GM23338 (cell line): ENCODE results near the gene FNDC11. TPM values are rescaled to one million over a fixed set of nuclear protein-coding genes. Genes with fewer than 3 reads are reported as not detected.

ENCODE experiments used
- ATAC-seq: fragments of 200-7000 bp; cut with Tn5 transposase; 3 replicates; pipeline ENCODE4 v1.9.1; 2020
- DNase-seq: peaks from one replicate; pipeline ENCODE4 v3.0.0-alpha.2; 2015; ENCODE audit warnings: low spot score
- H2AFZ ChIP-seq: fragments of 200-600 bp; sonication (generic); 2 replicates; pipeline ENCODE4 v1.8.0; 2016; ENCODE audit warnings: antibody characterized with exemption, mild to moderate bottlenecking, moderate library complexity
- H3F3A ChIP-seq: fragments of 200-600 bp; sonication (generic); replicated peaks from 2 replicates; pipeline ENCODE4 v1.8.0; 2017; ENCODE audit warnings: antibody characterized with exemption, mixed run types, low read depth
- H3K27ac ChIP-seq: fragments of 200-600 bp; sonication (generic); 2 replicates; pipeline ENCODE4 v1.6.1; 2016; ENCODE audit warnings: low read depth
- H3K27me3 ChIP-seq: fragments of 200-600 bp; sonication (generic); 2 replicates; pipeline ENCODE4 v1.8.0; 2016; ENCODE audit warnings: mild to moderate bottlenecking, mixed run types, moderate library complexity; ENCODE audit not compliant: insufficient read depth
- H3K36me3 ChIP-seq: fragments of 200-600 bp; sonication (generic); 2 replicates; pipeline ENCODE4 v1.8.0; 2016; ENCODE audit warnings: mild to moderate bottlenecking; ENCODE audit not compliant: insufficient read depth
- H3K4me1 ChIP-seq: fragments of 200-600 bp; sonication (generic); 2 replicates; pipeline ENCODE4 v1.8.0; 2016; ENCODE audit warnings: mild to moderate bottlenecking, moderate library complexity; ENCODE audit not compliant: insufficient read depth
- H3K4me2 ChIP-seq: fragments of 200-600 bp; sonication (generic); 2 replicates; pipeline ENCODE4 v1.7.1; 2017; ENCODE audit warnings: mixed run types
- H3K4me3 ChIP-seq: fragments of 200-600 bp; sonication (generic); 2 replicates; pipeline ENCODE4 v1.6.1; 2016; ENCODE audit warnings: mixed run types
- H3K79me2 ChIP-seq: fragments of 200-600 bp; sonication (generic); replicated peaks from 2 replicates; pipeline ENCODE4 v1.8.0; 2017; ENCODE audit warnings: mild to moderate bottlenecking; ENCODE audit not compliant: insufficient read depth
- H3K9me2 ChIP-seq: fragments of 200-600 bp; sonication (generic); 2 replicates; pipeline ENCODE4 v1.8.0; 2017; ENCODE audit not compliant: insufficient read depth
- H4K20me1 ChIP-seq: fragments of 200-600 bp; sonication (generic); replicated peaks from 2 replicates; pipeline ENCODE4 v1.8.0; 2017; ENCODE audit warnings: mild to moderate bottlenecking; ENCODE audit not compliant: insufficient read depth
- H3K27ac Mint-ChIP-seq: 2 replicates; pipeline ENCODE4 v1.8.0; 2020; ENCODE audit warnings: inconsistent platforms, mild to moderate bottlenecking, moderate library complexity, mixed read lengths
- H3K27me3 Mint-ChIP-seq: 3 replicates; pipeline ENCODE4 v1.8.0; 2022; ENCODE audit warnings: low read depth, mild to moderate bottlenecking, moderate library complexity, mixed read lengths, inconsistent platforms; ENCODE audit not compliant: insufficient read depth, poor library complexity
- H3K36me3 Mint-ChIP-seq: 3 replicates; pipeline ENCODE4 v1.8.0; 2021; ENCODE audit warnings: low read depth, mild to moderate bottlenecking, inconsistent platforms, moderate library complexity, mixed read lengths
- H3K4me1 Mint-ChIP-seq: 3 replicates; pipeline ENCODE4 v1.8.0; 2020; ENCODE audit warnings: mild to moderate bottlenecking, inconsistent platforms, mixed read lengths
- H3K4me3 Mint-ChIP-seq: 3 replicates; pipeline ENCODE4 v1.8.0; 2021; ENCODE audit warnings: moderate library complexity, mild to moderate bottlenecking, inconsistent platforms, mixed read lengths
- H3K9me3 Mint-ChIP-seq: 3 replicates; pipeline ENCODE4 v1.8.0; 2020; ENCODE audit warnings: moderate library complexity, mild to moderate bottlenecking, inconsistent platforms, mixed read lengths
- CREB1 ChIP-seq: fragments of 250-450 bp; sonication (Bioruptor Pico); IDR thresholded peaks from 2 replicates; pipeline ENCODE4 v1.5.0; 2020; ENCODE audit warnings: low read depth, mild to moderate bottlenecking, moderate library complexity
- ETS1 ChIP-seq: IDR thresholded peaks from 2 replicates; pipeline ENCODE4 v1.6.1; 2016; ENCODE audit warnings: antibody characterized with exemption
- EZH2 ChIP-seq: fragments of 200-600 bp; sonication (generic); IDR thresholded peaks from one replicate; pipeline ENCODE4 v1.8.0; 2017; ENCODE audit warnings: antibody characterized with exemption, mild to moderate bottlenecking, low read depth; ENCODE audit not compliant: unreplicated experiment
- EZH2phosphoT487 ChIP-seq: fragments of 200-600 bp; sonication (generic); IDR thresholded peaks from one replicate; pipeline ENCODE4 v1.8.1; 2018; ENCODE audit warnings: antibody characterized with exemption; ENCODE audit not compliant: unreplicated experiment
- JUNB ChIP-seq: IDR thresholded peaks from one replicate; pipeline ENCODE4 v1.6.1; 2016; ENCODE audit warnings: antibody characterized with exemption; ENCODE audit not compliant: unreplicated experiment
- POLR2AphosphoS5 ChIP-seq: IDR thresholded peaks from 2 replicates; pipeline ENCODE4 v1.6.1; 2016; ENCODE audit warnings: antibody characterized with exemption, low read depth
- REST ChIP-seq: IDR thresholded peaks from one replicate; pipeline ENCODE4 v1.6.1; 2018; ENCODE audit warnings: antibody characterized with exemption; ENCODE audit not compliant: unreplicated experiment
- STAT1 ChIP-seq: IDR thresholded peaks from one replicate; pipeline ENCODE4 v1.6.1; 2016; ENCODE audit warnings: antibody characterized with exemption; ENCODE audit not compliant: unreplicated experiment
- ZNF114 ChIP-seq: fragments of 250-450 bp; sonication (Bioruptor Pico); IDR thresholded peaks from 2 replicates; pipeline ENCODE4 v1.5.0; 2020; ENCODE audit warnings: mild to moderate bottlenecking, moderate library complexity
- ZNF331 ChIP-seq: fragments of 250-450 bp; sonication (Bioruptor Pico); IDR thresholded peaks from 2 replicates; pipeline ENCODE4 v1.5.0; 2020; ENCODE audit warnings: low read depth, mild to moderate bottlenecking, moderate library complexity
- ZNF462 ChIP-seq: fragments of 250-450 bp; sonication (Bioruptor Pico); IDR thresholded peaks from 2 replicates; pipeline ENCODE4 v1.5.0; 2020; ENCODE audit warnings: mild to moderate bottlenecking, moderate library complexity
- polyA plus RNA-seq: library from polyadenylated mRNA; unstranded; fragments of >200 nt; fragmentation: Nextera tagmentation; extraction: Ambion mirVana; gene quantifications from 2 replicates; pipeline ENCODE4 v1.2.1, GENCODE V29; 2016
- total RNA-seq: library from RNA; depleted of rRNA; stranded (reverse); fragments of >200 nt; shearing (Covaris generic); gene quantifications from 2 replicates; pipeline ENCODE4 v1.2.3, GENCODE V29; 2014

The FNDC11 gene
- total and polyA plus RNA-seq, 2 experiments from 2014 or later: 3.4 to 5.3 TPM

- no peaks in the 10 kb centered on the region for H3K4me1 Mint-ChIP-seq
- Histone ChIP-seq H2AFZ (no peak overlapping the region), H3K4me1 (no peaks in the 10 kb centered on the region), H4K20me1 (no peaks in the 10 kb centered on the region), H3K4me3 (no peak overlapping the region), H3K27ac (no peak overlapping the region), H3K79me2 (no peaks in the 10 kb centered on the region), H3K4me2 (no peak overlapping the region), H3F3A (no peaks in the 10 kb centered on the region), H3K9me2 (no peaks in the 10 kb centered on the region), H3K27me3 (no peaks in the 10 kb centered on the region), H3K36me3 (no peaks in the 10 kb centered on the region)
- H3K36me3 Mint-ChIP-seq: peaks cover 3% of the 10 kb centered on the region; the same call in 1 of the 3 replicates
- no peaks in the 10 kb centered on the region for H3K27me3 Mint-ChIP-seq
- no peak overlapping the region for H3K27ac Mint-ChIP-seq
- ATAC-seq (no peak), DNase-seq (no peak)
- peaks cover 4% of the 10 kb centered on the region; the same call in 2 of the 3 replicates for H3K9me3 Mint-ChIP-seq
- TF ChIP-seq EZH2phosphoT487 (no peak), ZNF114 (CRISPR knock-in tag) (no peak), STAT1 (no peak), EZH2 (no peak), REST (no peak), JUNB (no peak), ZNF462 (CRISPR knock-in tag) (no peak), POLR2AphosphoS5 (no peak), CREB1 (CRISPR knock-in tag) (no peak), ZNF331 (CRISPR knock-in tag) (no peak), ETS1 (no peak)
- no peak overlapping the region for H3K4me3 Mint-ChIP-seq
Observed at GRCh38 chr20:63563225-63563935, 9.4 kb downstream of the FNDC11 start.
